GM23338 (cell line): Measurements from ENCODE around the gene NBEAL2. TPM values are rescaled to one million over a fixed set of nuclear protein-coding genes. Genes with fewer than 3 reads are reported as not detected.

Experiments used
- ATAC-seq: fragments of 200-7000 bp; cut with Tn5 transposase; 3 replicates; pipeline ENCODE4 v1.9.1; 2020
- DNase-seq: peaks from one replicate; pipeline ENCODE4 v3.0.0-alpha.2; 2015; ENCODE audit warnings: low spot score
- H2AFZ ChIP-seq: fragments of 200-600 bp; sonication (generic); 2 replicates; pipeline ENCODE4 v1.8.0; 2016; ENCODE audit warnings: antibody characterized with exemption, mild to moderate bottlenecking, moderate library complexity
- H3F3A ChIP-seq: fragments of 200-600 bp; sonication (generic); replicated peaks from 2 replicates; pipeline ENCODE4 v1.8.0; 2017; ENCODE audit warnings: antibody characterized with exemption, mixed run types, low read depth
- H3K27ac ChIP-seq: fragments of 200-600 bp; sonication (generic); 2 replicates; pipeline ENCODE4 v1.6.1; 2016; ENCODE audit warnings: low read depth
- H3K27me3 ChIP-seq: fragments of 200-600 bp; sonication (generic); 2 replicates; pipeline ENCODE4 v1.8.0; 2016; ENCODE audit warnings: mild to moderate bottlenecking, mixed run types, moderate library complexity; ENCODE audit not compliant: insufficient read depth
- H3K36me3 ChIP-seq: fragments of 200-600 bp; sonication (generic); 2 replicates; pipeline ENCODE4 v1.8.0; 2016; ENCODE audit warnings: mild to moderate bottlenecking; ENCODE audit not compliant: insufficient read depth
- H3K4me1 ChIP-seq: fragments of 200-600 bp; sonication (generic); 2 replicates; pipeline ENCODE4 v1.8.0; 2016; ENCODE audit warnings: mild to moderate bottlenecking, moderate library complexity; ENCODE audit not compliant: insufficient read depth
- H3K4me2 ChIP-seq: fragments of 200-600 bp; sonication (generic); 2 replicates; pipeline ENCODE4 v1.7.1; 2017; ENCODE audit warnings: mixed run types
- H3K4me3 ChIP-seq: fragments of 200-600 bp; sonication (generic); 2 replicates; pipeline ENCODE4 v1.6.1; 2016; ENCODE audit warnings: mixed run types
- H3K79me2 ChIP-seq: fragments of 200-600 bp; sonication (generic); replicated peaks from 2 replicates; pipeline ENCODE4 v1.8.0; 2017; ENCODE audit warnings: mild to moderate bottlenecking; ENCODE audit not compliant: insufficient read depth
- H3K9me2 ChIP-seq: fragments of 200-600 bp; sonication (generic); 2 replicates; pipeline ENCODE4 v1.8.0; 2017; ENCODE audit not compliant: insufficient read depth
- H4K20me1 ChIP-seq: fragments of 200-600 bp; sonication (generic); replicated peaks from 2 replicates; pipeline ENCODE4 v1.8.0; 2017; ENCODE audit warnings: mild to moderate bottlenecking; ENCODE audit not compliant: insufficient read depth
- H3K27ac Mint-ChIP-seq: 2 replicates; pipeline ENCODE4 v1.8.0; 2020; ENCODE audit warnings: inconsistent platforms, mild to moderate bottlenecking, moderate library complexity, mixed read lengths
- H3K27me3 Mint-ChIP-seq: 3 replicates; pipeline ENCODE4 v1.8.0; 2022; ENCODE audit warnings: low read depth, mild to moderate bottlenecking, moderate library complexity, mixed read lengths, inconsistent platforms; ENCODE audit not compliant: insufficient read depth, poor library complexity
- H3K36me3 Mint-ChIP-seq: 3 replicates; pipeline ENCODE4 v1.8.0; 2021; ENCODE audit warnings: low read depth, mild to moderate bottlenecking, inconsistent platforms, moderate library complexity, mixed read lengths
- H3K4me1 Mint-ChIP-seq: 3 replicates; pipeline ENCODE4 v1.8.0; 2020; ENCODE audit warnings: mild to moderate bottlenecking, inconsistent platforms, mixed read lengths
- H3K4me3 Mint-ChIP-seq: 3 replicates; pipeline ENCODE4 v1.8.0; 2021; ENCODE audit warnings: moderate library complexity, mild to moderate bottlenecking, inconsistent platforms, mixed read lengths
- H3K9me3 Mint-ChIP-seq: 3 replicates; pipeline ENCODE4 v1.8.0; 2020; ENCODE audit warnings: moderate library complexity, mild to moderate bottlenecking, inconsistent platforms, mixed read lengths
- CREB1 ChIP-seq: fragments of 250-450 bp; sonication (Bioruptor Pico); IDR thresholded peaks from 2 replicates; pipeline ENCODE4 v1.5.0; 2020; ENCODE audit warnings: low read depth, mild to moderate bottlenecking, moderate library complexity
- EZH2 ChIP-seq: fragments of 200-600 bp; sonication (generic); IDR thresholded peaks from one replicate; pipeline ENCODE4 v1.8.0; 2017; ENCODE audit warnings: antibody characterized with exemption, mild to moderate bottlenecking, low read depth; ENCODE audit not compliant: unreplicated experiment
- EZH2phosphoT487 ChIP-seq: fragments of 200-600 bp; sonication (generic); IDR thresholded peaks from one replicate; pipeline ENCODE4 v1.8.1; 2018; ENCODE audit warnings: antibody characterized with exemption; ENCODE audit not compliant: unreplicated experiment
- JUNB ChIP-seq: IDR thresholded peaks from one replicate; pipeline ENCODE4 v1.6.1; 2016; ENCODE audit warnings: antibody characterized with exemption; ENCODE audit not compliant: unreplicated experiment
- NANOG ChIP-seq: IDR thresholded peaks from 2 replicates; pipeline ENCODE4 v1.6.1; 2016; ENCODE audit warnings: antibody characterized with exemption, borderline replicate concordance
- REST ChIP-seq: IDR thresholded peaks from one replicate; pipeline ENCODE4 v1.6.1; 2018; ENCODE audit warnings: antibody characterized with exemption; ENCODE audit not compliant: unreplicated experiment
- ZNF114 ChIP-seq: fragments of 250-450 bp; sonication (Bioruptor Pico); IDR thresholded peaks from 2 replicates; pipeline ENCODE4 v1.5.0; 2020; ENCODE audit warnings: mild to moderate bottlenecking, moderate library complexity
- ZNF331 ChIP-seq: fragments of 250-450 bp; sonication (Bioruptor Pico); IDR thresholded peaks from 2 replicates; pipeline ENCODE4 v1.5.0; 2020; ENCODE audit warnings: low read depth, mild to moderate bottlenecking, moderate library complexity
- ZNF462 ChIP-seq: fragments of 250-450 bp; sonication (Bioruptor Pico); IDR thresholded peaks from 2 replicates; pipeline ENCODE4 v1.5.0; 2020; ENCODE audit warnings: mild to moderate bottlenecking, moderate library complexity
- polyA plus RNA-seq: library from polyadenylated mRNA; unstranded; fragments of >200 nt; fragmentation: Nextera tagmentation; extraction: Ambion mirVana; gene quantifications from 2 replicates; pipeline ENCODE4 v1.2.1, GENCODE V29; 2016
- total RNA-seq: library from RNA; depleted of rRNA; stranded (reverse); fragments of >200 nt; shearing (Covaris generic); gene quantifications from 2 replicates; pipeline ENCODE4 v1.2.3, GENCODE V29; 2014

The NBEAL2 gene
- total and polyA plus RNA-seq, 2 experiments from 2014 or later = 13.5 to 79.9 TPM

DNA sequence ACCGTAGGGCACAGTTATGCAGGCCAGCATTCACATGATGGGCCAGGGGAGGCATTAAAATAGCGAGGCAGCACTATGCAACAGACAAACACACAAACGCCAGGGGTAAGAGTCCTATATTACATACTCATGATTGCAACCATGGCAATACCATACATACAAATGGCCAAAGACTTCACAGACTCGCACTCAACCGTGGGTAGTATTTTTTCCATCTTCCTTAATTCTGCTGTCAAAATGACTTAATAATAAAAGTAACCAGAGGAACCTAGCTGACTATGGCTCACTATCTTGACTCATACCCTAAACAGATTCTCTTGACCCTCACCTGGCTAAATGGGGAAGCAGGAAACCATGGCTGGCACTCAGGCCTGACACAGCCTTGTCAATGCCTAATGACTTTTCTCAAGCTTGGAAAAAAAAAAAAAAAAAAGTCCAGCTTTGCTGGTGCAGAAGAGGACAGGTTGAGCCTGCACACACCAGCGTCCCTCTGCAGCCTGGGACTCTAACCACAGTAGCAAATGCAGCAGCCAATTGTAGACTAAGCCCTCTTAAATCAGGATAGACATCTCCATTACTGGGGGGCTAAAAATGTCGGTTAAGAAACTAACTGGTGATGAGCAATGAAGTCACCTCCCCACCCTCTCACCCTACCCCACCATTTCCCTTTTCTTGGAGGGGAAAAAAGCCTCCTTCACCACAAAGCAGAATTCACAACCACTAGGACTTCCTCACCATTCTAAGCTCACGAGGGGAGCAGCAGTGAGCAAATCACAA lies 26.0 kb upstream of the NBEAL2 start:
- H3K4me1 Mint-ChIP-seq = peaks cover 43% of the 10 kb centered on the region
- Histone ChIP-seq H3K27me3 (no peaks in the 10 kb centered on the region), H3K4me3 (no peak overlapping the region), H3K27ac (no peak overlapping the region), H3K9me2 (no peaks in the 10 kb centered on the region), H3F3A (no peaks in the 10 kb centered on the region), H3K4me2 (no peak overlapping the region), H2AFZ (no peak overlapping the region), H3K79me2 (peaks cover 98% of the 10 kb centered on the region), H4K20me1 (peaks cover 93% of the 10 kb centered on the region), H3K4me1 (peaks cover 4% of the 10 kb centered on the region; the same call in 1 of the 2 replicates), H3K36me3 (no peaks in the 10 kb centered on the region)
- peaks cover 2% of the 10 kb centered on the region; the same call in 2 of the 3 replicates for H3K36me3 Mint-ChIP-seq
- no peaks in the 10 kb centered on the region; the same call in 2 of the 3 replicates for H3K9me3 Mint-ChIP-seq
- H3K4me3 Mint-ChIP-seq = no peak overlapping the region
- peaks cover 6% of the 10 kb centered on the region for H3K27me3 Mint-ChIP-seq
- ATAC-seq (no peak), DNase-seq (no peak)
- peak overlapping the region; percentile 25; the same call in 1 of the 2 replicates for H3K27ac Mint-ChIP-seq
- TF ChIP-seq ZNF331 (CRISPR knock-in tag) (no peak), CREB1 (CRISPR knock-in tag) (no peak), JUNB (no peak), EZH2phosphoT487 (no peak), REST (no peak), NANOG (no peak), ZNF462 (CRISPR knock-in tag) (no peak), ZNF114 (no peak), EZH2 (no peak)
